K562 (cell line): Measurements from ENCODE around the gene DNAAF3. TPM values are rescaled to one million over a fixed set of nuclear protein-coding genes. Genes with fewer than 3 reads are reported as not detected.

Source experiments
- ATAC-seq: fragments of 200-7000 bp; cut with Tn5 transposase; 3 replicates; pipeline ENCODE4 v1.9.1; 2020; ENCODE audit warnings: moderate library complexity
- BruUV-seq: library from RNA; stranded (reverse); fragments of 400-500 nt; replicated peaks from 2 replicates; lab custom pipeline; 2021; lab: Mats Ljungman, UMichigan
- CTCF ChIA-PET: fragments of 300-600 bp; formaldehyde crosslinking; extraction: SDS; loops from one replicate; lab custom pipeline; 2021; ENCODE audit warnings: low intra/inter-chr PET ratio; lab: Yijun Ruan, JAX
- POLR2A ChIA-PET: fragments of 300-600, 350-650 bp; sonication (Branson Sonifier 250); formaldehyde crosslinking; extraction: SDS; loops from one replicate; lab custom pipeline; 2021; ENCODE audit warnings: antibody characterized with exemption, inconsistent platforms; lab: Yijun Ruan, JAX
- DNase-seq, 4 experiments: peaks; one replicate each; pipeline versions ENCODE4 v3.0.0 to v3.0.0-alpha.2; 2011 to 2018; ENCODE audit warnings: low spot score in 3 of 4, mixed read lengths in 3 of 4; ENCODE audit errors: extremely low read depth in 1 of 4
- FAIRE-seq: peaks from 2 replicates; lab custom pipeline; 2011; peaks lifted over from hg19 to GRCh38; lab: Jason Lieb, UNC
- H2AFZ ChIP-seq: 2 replicates; pipeline ENCODE4 v1.6.0; 2011; ENCODE audit warnings: low read depth, low read length, control low read depth, inconsistent platforms
- H3K27ac ChIP-seq: fragments of 200-600 bp; 3 replicates; pipeline ENCODE4 v1.8.0; 2011; ENCODE audit warnings: low read depth, mild to moderate bottlenecking, control low read depth, inconsistent platforms, low read length, moderate library complexity, mixed read lengths; ENCODE audit errors: extremely low read depth
- H3K27me3 ChIP-seq, 2 experiments: fragments of 300-600 bp in 1 of 2; 2 replicates in 1 of 2; 3 replicates in 1 of 2; pipeline versions ENCODE4 v1.6.0 to v1.8.0; 2011; ENCODE audit warnings: inconsistent platforms in 2 of 2, low read length in 2 of 2, mild to moderate bottlenecking in 1 of 2, mixed read lengths in 1 of 2, moderate library complexity in 1 of 2; ENCODE audit not compliant: control insufficient read depth in 2 of 2, insufficient read depth in 2 of 2
- H3K36me3 ChIP-seq: fragments of 300-600 bp; 3 replicates; pipeline ENCODE4 v1.8.0; 2011; ENCODE audit warnings: mild to moderate bottlenecking, low read length, inconsistent platforms; ENCODE audit not compliant: control insufficient read depth, insufficient read depth
- H3K4me1 ChIP-seq, 2 experiments: fragments of 200-600 bp in 1 of 2; replicated peaks in 1 of 2; 2 replicates in 1 of 2; 3 replicates in 1 of 2; pipeline versions ENCODE4 v1.5.1 to v1.8.0; 2011; ENCODE audit warnings: inconsistent platforms in 2 of 2, low read length in 2 of 2, mild to moderate bottlenecking in 1 of 2, mixed read lengths in 1 of 2, moderate library complexity in 1 of 2; ENCODE audit not compliant: control insufficient read depth in 2 of 2, insufficient read depth in 2 of 2
- H3K4me2 ChIP-seq: 2 replicates; pipeline ENCODE4 v1.6.1; 2011; ENCODE audit warnings: low read length, control low read depth, inconsistent platforms, mixed read lengths; ENCODE audit not compliant: insufficient read depth
- H3K4me3 ChIP-seq: fragments of 200-600 bp; sonication (generic), shearing (Covaris generic); 2 replicates; pipeline ENCODE4 v1.5.1; 2016; ENCODE audit warnings: control low read depth, inconsistent platforms
- H3K79me2 ChIP-seq: fragments of 200-600 bp; 3 replicates; pipeline ENCODE4 v1.8.0; 2011; ENCODE audit warnings: low read length, inconsistent platforms; ENCODE audit not compliant: control insufficient read depth, insufficient read depth
- H3K9ac ChIP-seq, 2 experiments: 2 replicates each; pipeline versions ENCODE4 v1.6.0 to v1.6.1; 2011; ENCODE audit warnings: low read depth in 2 of 2, low read length in 2 of 2, control low read depth in 1 of 2, inconsistent platforms in 1 of 2, mild to moderate bottlenecking in 1 of 2, mixed read lengths in 1 of 2; ENCODE audit not compliant: insufficient read depth in 1 of 2
- H3K9me1 ChIP-seq: one replicate; pipeline ENCODE4 v1.6.0; 2011; ENCODE audit warnings: inconsistent platforms, mild to moderate bottlenecking, low read length, moderate library complexity; ENCODE audit not compliant: control insufficient read depth, insufficient read depth
- H3K9me3 ChIP-seq: replicated peaks from 2 replicates; pipeline ENCODE4 v1.5.1; 2011; ENCODE audit warnings: low read depth, low read length, inconsistent platforms; ENCODE audit not compliant: control insufficient read depth, insufficient read depth
- H4K20me1 ChIP-seq: replicated peaks from 2 replicates; pipeline ENCODE4 v1.6.1; 2011; ENCODE audit warnings: low read length, inconsistent platforms, mixed read lengths; ENCODE audit not compliant: control insufficient read depth, insufficient read depth
- PHF20 ChIP-seq: fragments of 450-650 bp; IDR thresholded peaks from 2 replicates; pipeline ENCODE4 v1.6.1; 2018; ENCODE audit not compliant: partially characterized antibody
- POLR2G ChIP-seq: fragments of 200-400 bp; formaldehyde crosslinking; IDR thresholded peaks from 2 replicates; pipeline ENCODE4 v1.6.1; 2017; ENCODE audit warnings: low read depth, mild to moderate bottlenecking, antibody characterized with exemption, low read length, moderate library complexity
- ZNF444 ChIP-seq: fragments of 250-450 bp; sonication (Bioruptor Pico); IDR thresholded peaks from 2 replicates; pipeline ENCODE4 v1.4.0; 2020; ENCODE audit warnings: mild to moderate bottlenecking, moderate library complexity
- WGBS: fragments of 100-300 bp; shearing (Covaris generic); methylation state at CpG from one replicate; pipeline ENCODE4 v1.1.6; 2016; ENCODE audit warnings: low coverage, mixed read lengths; ENCODE audit not compliant: insufficient coverage; ENCODE audit errors: missing lambda C conversion rate; 5-methylcytosine and 5-hydroxymethylcytosine counted together
- in situ Hi-C: fragments of 300-500 bp; cut with MboI; formaldehyde crosslinking; loops from 4 replicates; pipeline ENCODE4 v1.15.0; 2018; ENCODE audit warnings: inconsistent platforms, mixed read lengths
- intact Hi-C: fragments of 100-400 bp; cut with micrococcal nuclease; formaldehyde crosslinking; loops from 2 replicates; pipeline ENCODE4 v1.14.2; 2022
- polyA plus RNA-seq, 8 experiments: library from polyadenylated mRNA; depleted of rRNA in 4 of 8; stranded (reverse) in 5 of 8; unstranded in 3 of 8; fragments of >200 nt; fragmentation: Nextera tagmentation in 2 of 8; fragmentation: Illumina TruSeq in 1 of 8; extraction: Ambion mirVana in 2 of 8; extraction: Trizol in 1 of 8; gene quantifications; 2 replicates each; pipeline versions ENCODE4 v1.2.1 to v1.2.3, GENCODE V29; 2011 to 2014; ENCODE audit warnings: inconsistent platforms in 1 of 8, missing spikeins in 1 of 8
- total RNA-seq, 7 experiments: library from RNA; depleted of rRNA in 6 of 7; stranded (reverse); fragments of >200 nt in 6 of 7; fragmentation: Illumina TruSeq in 2 of 7; extraction: Trizol in 2 of 7; gene quantifications; 2 replicates each; pipeline versions ENCODE4 v1.2.1 to v1.2.3, GENCODE V29; 2011 to 2021; ENCODE audit warnings: low replicate concordance in 1 of 7

The DNAAF3 gene
- total and polyA plus RNA-seq, 9 of the 15 experiments (the other 6 are each of a cell fraction or from before 2014, with no cell fraction given), result 21.6 to 61.5 (median 43.0) TPM

DNA sequence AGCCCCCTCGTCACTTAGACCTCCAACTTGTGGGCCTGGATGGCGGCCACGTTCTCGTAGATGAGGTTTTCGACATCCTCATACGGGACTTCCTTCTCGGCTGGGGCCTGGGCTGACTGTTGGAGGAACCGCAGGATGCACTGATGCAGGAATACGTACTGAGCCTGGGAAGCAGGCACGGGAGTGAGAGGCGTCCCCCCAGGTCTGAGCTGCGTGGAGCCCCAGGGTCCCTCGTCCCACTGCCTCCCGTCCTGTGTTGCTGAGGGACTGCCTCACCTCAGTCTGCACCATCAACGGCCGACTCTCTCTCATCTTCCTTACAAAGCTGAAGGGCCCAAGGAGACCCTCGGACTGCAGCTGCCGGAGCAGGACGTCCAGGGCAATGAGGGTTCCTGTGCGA is 15.3 kb upstream of the DNAAF3 start:
- in situ Hi-C loops, result no loop called here
- Histone ChIP-seq H3K9me1 (no peaks in the 10 kb centered on the region), H3K36me3 (peaks cover 3% of the 10 kb centered on the region; the same call in 1 of the 3 replicates), H3K79me2 (no peaks in the 10 kb centered on the region), H2AFZ (no peak overlapping the region), H4K20me1 (peaks cover 15% of the 10 kb centered on the region), H3K4me3 (no peak overlapping the region), H3K27me3 (no peaks in the 10 kb centered on the region), H3K27ac (no peak overlapping the region), H3K9me3 (no peaks in the 10 kb centered on the region), H3K9ac (no peak overlapping the region; a peak in 1 of 4 replicates)
- POLR2A ChIA-PET, result interaction anchor here (0.8 kb wide), 1 partner anchor 11 kb away, joined by 3 read pairs; no protein-coding TSS in a partner anchor
- ATAC-seq (no peak), DNase-seq (no peak)
- intact Hi-C loops, result no loop called here
- BruUV-seq, result no TSS peak
- 64% methylated on average over 20 of the region's 20 CpGs for WGBS
- TF ChIP-seq ZNF444 (CRISPR knock-in tag) (no peak), POLR2G (peak; percentile 50), PHF20 (no peak)
- TF ChIP-seq, all 486 proteins: peak for 1
- Histone ChIP-seq H3K4me2 (no peak overlapping the region), H3K4me1 (peaks cover 15 to 25% of the 10 kb centered on the region in 2 experiments)
- CTCF ChIA-PET, result no interaction called here
- no peak for FAIRE-seq
